C4-2B (cell line): ENCODE results near the gene UBE2E1.

Experiments
- CTCF ChIP-seq: fragments of 450-650 bp; conservative IDR thresholded peaks from 2 replicates; pipeline ENCODE4 v1.5.1; 2017; ENCODE audit warnings: mild to moderate bottlenecking
- ZFX ChIP-seq: fragments of 450-650 bp; IDR thresholded peaks from 2 replicates; pipeline ENCODE4 v1.6.1; 2017

- TF ChIP-seq CTCF, result no peak
- TF ChIP-seq ZFX, result no peak
Observed at GRCh38 chr3:23880703-23881339, 75.1 kb downstream of the UBE2E1 start.
